ENCODE results near the gene ZNF512B. TPM values are rescaled to one million over a fixed set of nuclear protein-coding genes. Genes with fewer than 3 reads are reported as not detected.
A peak's percentile ranks its signal among the peaks of the same experiment; 100 is the strongest.

ZNF512B gene
- total RNA-seq, 4 donors from 2014 or later: 13.4 to 24.8 (median 19.0) TPM

DNA sequence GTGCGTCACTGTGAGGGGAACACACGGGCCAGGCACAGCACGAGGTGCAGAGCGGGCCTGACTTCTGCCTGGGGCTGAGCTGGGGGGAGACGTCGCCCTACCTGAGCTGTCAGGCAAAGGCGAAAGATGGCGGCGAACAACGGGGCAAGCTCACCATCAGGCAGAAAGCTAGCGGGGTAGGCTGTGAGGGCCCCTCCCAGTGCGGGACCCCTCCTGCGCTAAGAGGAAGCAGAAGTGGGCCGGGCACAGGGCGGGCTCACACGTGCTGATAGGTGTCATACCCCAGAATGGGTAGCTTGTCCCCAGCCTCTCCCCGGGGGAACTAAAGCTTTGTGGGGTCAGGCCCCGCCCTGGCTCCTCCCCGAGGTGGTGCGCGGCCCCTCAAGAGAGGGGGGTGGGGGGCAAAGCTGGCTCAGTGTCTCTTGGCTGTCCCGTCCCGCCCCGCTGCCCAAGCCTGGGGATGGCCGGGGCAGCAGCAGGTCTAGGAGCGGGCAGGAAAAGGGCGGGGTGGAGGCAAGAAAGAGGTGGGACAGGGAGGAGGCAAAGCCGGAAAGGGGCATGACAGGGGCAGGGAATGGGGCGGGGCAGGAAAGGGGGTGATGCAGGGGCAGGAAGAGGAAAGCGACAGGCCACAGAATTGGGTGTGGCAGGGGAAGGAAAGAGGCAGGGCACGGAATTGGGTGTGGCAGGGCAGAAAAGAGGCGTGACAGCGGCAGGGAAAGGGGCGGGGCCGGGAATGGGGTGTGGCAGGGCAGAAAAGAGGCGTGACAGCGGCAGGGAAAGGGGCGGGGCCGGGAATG lies 28.2 kb downstream of the ZNF512B start:
- Histone ChIP-seq H3K27me3 (no peaks in the 10 kb centered on the region), H3K27ac (no peak overlapping the region), H3K9me3 (no peaks in the 10 kb centered on the region), H3K4me3 (replicated peaks in 1 of 3) (no peak overlapping the region), H3K4me1 (no peaks in the 10 kb centered on the region), H3K36me3 (peaks cover 37 to 56% of the 10 kb centered on the region in 2 donors)
- DNase-seq: peak in 1 of 2 donors; percentile 35
- no peak for TF ChIP-seq POLR2A (IDR thresholded peaks at IDR 0.05)
- TF ChIP-seq, protein P1, sequence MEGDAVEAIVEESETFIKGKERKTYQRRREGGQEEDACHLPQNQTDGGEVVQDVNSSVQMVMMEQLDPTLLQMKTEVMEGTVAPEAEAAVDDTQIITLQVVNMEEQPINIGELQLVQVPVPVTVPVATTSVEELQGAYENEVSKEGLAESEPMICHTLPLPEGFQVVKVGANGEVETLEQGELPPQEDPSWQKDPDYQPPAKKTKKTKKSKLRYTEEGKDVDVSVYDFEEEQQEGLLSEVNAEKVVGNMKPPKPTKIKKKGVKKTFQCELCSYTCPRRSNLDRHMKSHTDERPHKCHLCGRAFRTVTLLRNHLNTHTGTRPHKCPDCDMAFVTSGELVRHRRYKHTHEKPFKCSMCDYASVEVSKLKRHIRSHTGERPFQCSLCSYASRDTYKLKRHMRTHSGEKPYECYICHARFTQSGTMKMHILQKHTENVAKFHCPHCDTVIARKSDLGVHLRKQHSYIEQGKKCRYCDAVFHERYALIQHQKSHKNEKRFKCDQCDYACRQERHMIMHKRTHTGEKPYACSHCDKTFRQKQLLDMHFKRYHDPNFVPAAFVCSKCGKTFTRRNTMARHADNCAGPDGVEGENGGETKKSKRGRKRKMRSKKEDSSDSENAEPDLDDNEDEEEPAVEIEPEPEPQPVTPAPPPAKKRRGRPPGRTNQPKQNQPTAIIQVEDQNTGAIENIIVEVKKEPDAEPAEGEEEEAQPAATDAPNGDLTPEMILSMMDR (IDR thresholded peaks at IDR 0.05): no peak
- intact Hi-C loops (cut with DNase I): no loop called here
- WGBS, 2 donors: 71 to 81% methylated on average over 29 to 35 of the region's 39 CpGs

DNA sequence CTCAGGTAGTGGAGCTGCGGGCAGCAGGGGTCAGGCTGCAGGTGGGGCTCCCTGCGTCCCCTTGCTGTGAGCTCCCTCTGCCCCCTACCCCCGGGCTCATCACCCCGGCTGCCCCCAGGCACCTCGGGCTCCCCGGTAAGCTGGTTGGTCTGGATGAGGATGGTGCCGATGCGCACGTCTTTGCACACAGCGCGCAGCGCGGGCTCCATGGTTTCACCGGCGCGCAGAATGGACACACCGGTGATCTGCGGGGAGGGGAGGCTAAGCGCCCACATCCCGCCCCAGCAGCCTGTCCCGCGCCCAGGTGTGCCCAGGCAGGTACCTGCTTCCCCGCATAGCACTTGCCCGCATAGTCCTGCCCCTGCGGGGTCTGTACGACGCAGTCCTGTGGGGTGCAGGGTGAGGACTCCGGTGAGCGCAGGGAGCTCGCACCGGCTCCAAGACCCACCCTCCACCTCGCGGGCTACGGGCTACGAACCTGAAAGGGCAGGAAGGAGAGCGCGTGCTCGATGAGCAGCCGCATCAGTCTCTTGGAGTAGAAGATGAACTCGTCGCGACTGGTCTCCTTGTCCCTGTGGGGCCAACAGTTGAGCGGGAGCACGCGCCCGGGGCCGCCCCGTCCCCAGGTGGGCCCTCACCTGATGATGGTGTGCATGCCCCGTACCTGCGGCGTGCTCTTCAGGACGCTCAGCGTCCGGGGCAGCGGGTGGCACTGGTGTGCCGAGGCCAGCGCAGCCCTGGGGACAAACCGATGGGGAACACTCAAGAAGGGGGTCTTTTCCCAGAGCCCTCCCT lies 29.1 kb downstream of the ZNF512B start:
- no peak for DNase-seq
- 91 to 95% methylated on average over 36 to 48 of the region's 58 CpGs for WGBS, 2 donors
- H3K27ac ChIP-seq: no peak overlapping the region
- no peak overlapping the region for H3K4me3 ChIP-seq (replicated peaks in 1 of 3)
- H3K4me1 ChIP-seq: no peaks in the 10 kb centered on the region
- no peak for TF ChIP-seq POLR2A (IDR thresholded peaks at IDR 0.05)
- TF ChIP-seq, protein P1 (IDR thresholded peaks at IDR 0.05): no peak
- peaks cover 37 to 53% of the 10 kb centered on the region in 2 donors for H3K36me3 ChIP-seq
- intact Hi-C loops (cut with DNase I): no loop called here
- no peaks in the 10 kb centered on the region for H3K9me3 ChIP-seq
- H3K27me3 ChIP-seq: no peaks in the 10 kb centered on the region

DNA sequence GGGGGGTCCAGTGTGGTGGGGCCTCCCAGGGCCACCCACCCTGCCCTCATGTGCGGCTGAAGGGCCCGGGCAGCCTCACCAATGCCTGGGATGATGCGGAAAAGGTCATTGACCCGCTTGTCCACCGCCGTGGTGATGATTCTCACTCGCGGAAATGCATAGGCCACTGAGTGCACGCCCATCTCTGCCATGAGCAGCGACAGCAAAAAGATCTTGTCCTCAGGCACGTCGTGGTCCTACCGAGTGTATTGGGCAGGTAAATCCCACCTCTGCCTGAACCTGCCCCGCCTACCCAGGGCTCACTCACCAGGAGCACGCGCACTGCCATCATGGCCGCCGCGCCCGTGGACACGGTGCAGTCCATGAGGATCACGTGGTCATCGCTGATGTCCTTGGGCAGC lies 29.7 kb downstream of the ZNF512B start:
- H3K27me3 ChIP-seq: no peaks in the 10 kb centered on the region
- TF ChIP-seq, protein P1 (IDR thresholded peaks at IDR 0.05): no peak
- TF ChIP-seq POLR2A (IDR thresholded peaks at IDR 0.05): no peak
- H3K27ac ChIP-seq: no peak overlapping the region
- H3K4me3 ChIP-seq (replicated peaks in 1 of 3): no peak overlapping the region
- H3K4me1 ChIP-seq: no peaks in the 10 kb centered on the region
- no peaks in the 10 kb centered on the region for H3K9me3 ChIP-seq
- WGBS, 2 donors: 91 to 96% methylated on average over 20 to 22 of the region's 23 CpGs
- intact Hi-C loops (cut with DNase I): no loop called here
- peaks cover 40 to 50% of the 10 kb centered on the region in 2 donors for H3K36me3 ChIP-seq
- no peak for DNase-seq

DNA sequence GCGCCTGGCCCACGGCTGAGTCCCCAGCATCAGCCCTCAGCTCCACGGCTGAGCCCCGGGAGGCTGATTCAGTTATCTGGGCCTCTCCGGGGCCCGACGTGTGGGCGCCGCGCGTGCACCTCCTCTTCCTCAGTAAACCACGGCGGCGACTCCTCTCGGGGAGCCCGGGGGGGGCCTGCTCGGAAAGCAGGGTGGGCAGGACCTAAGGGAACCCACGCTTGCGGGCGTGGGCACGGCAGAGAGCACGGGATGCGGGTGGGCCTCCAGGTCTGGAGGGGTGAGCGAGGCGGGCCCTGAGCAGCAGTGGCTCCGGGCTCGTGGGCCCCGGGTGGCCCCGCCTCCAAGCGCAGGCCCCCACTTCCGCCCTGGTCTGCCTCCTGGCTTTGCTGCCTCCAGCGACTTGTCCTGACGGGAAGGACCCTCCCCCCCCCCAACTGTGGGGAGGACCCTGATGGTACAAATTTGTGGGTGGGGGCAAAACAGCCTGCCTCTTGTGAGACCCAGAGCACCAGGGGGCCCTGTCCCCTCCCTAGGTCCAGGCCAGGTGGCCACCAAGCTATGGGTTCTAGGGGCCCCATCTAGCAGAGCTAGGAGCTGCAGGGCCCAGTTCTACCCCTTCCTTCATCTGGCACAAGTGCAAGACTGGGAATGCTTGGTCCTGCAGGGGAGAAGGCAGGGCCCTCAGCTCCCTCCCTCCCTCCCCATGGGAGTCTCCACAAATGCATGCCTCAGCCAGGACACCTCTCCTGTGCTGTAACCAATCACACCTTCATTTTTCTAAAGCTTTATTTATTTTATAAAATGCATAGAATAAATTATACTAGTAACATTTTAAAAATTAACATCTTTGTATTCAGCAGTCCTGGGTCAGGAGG lies 30.4 kb downstream of the ZNF512B start:
- no peak for DNase-seq
- intact Hi-C loops (cut with DNase I): no loop called here
- H3K36me3 ChIP-seq: peaks cover 41 to 46% of the 10 kb centered on the region in 2 donors

More for the DNA sequence above, 30.4 kb downstream of the ZNF512B start:
- Histone ChIP-seq H3K9me3 (no peaks in the 10 kb centered on the region), H3K27ac (no peak overlapping the region), H3K4me3 (replicated peaks in 1 of 3) (no peak overlapping the region), H3K27me3 (no peaks in the 10 kb centered on the region), H3K4me1 (no peaks in the 10 kb centered on the region)
- TF ChIP-seq, protein P1 (IDR thresholded peaks at IDR 0.05): no peak
- 92 to 95% methylated on average over 4 to 9 of the region's 33 CpGs for WGBS, 2 donors
